Raji (cell line): ENCODE measurements around the gene CELA2A.

Experiments
- POLR2A ChIP-seq: IDR thresholded peaks from 2 replicates; pipeline ENCODE4 v1.6.1; 2011; ENCODE audit warnings: low read depth, low read length, control low read depth; ENCODE audit not compliant: insufficient read depth

CELA2A gene

DNA sequence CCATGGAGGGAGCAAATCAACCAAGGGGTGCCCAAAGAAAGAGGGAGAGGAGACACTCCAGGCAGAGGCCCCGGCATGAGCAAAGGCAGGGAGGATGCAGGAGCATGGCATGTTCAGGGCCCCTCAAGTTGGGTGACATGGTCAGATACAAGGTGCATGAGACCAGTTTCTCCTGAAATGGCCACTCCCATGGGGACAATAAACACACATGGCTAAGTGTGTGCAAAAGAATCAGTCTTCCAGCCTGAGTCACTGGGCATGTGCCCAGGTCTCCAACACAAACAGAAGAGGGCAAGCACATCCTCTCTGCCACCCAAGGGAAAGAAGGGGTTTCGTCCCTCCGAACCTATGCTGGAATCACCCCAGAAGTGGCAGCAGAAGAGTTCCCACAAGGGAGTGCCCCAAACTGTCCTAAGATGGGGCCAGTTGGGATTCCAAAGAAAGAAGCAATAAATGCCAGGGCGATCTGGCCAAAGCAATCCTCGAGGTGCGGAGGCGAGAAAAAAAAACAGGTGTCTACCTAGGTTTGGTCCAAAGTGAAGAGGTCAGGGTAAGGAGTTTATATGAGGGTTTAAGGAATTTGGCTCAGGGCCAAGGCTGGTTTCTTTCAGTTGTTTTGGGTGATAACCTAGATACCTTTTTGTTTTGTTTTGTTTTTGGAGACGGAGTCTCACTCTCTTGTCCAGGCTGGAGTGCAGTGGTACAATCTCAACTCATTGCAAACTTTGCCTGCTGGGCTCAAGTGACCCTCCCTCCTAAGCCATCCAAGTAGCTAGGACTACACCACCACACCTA lies 54.3 kb downstream of the CELA2A start:
- no peak for TF ChIP-seq POLR2A

DNA sequence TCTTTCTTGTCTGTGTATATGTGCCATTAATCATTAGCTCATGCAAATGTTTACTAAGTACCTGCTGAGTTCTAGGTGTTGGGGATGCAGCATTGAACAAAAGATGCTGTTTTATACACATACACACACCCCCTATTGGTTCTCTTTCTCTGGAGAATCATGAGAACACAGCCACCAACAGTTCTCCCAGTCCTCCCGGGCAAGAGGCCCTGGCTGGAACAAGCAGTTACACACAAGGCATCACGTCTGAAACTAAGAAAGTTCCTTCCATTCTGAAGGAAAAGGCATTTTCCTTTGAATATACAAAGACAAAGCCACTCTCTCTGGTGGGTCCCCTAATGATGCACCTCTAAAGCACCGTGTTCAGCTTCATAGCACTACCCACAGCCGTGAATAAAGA lies 56.7 kb downstream of the CELA2A start:
- no peak for TF ChIP-seq POLR2A

DNA sequence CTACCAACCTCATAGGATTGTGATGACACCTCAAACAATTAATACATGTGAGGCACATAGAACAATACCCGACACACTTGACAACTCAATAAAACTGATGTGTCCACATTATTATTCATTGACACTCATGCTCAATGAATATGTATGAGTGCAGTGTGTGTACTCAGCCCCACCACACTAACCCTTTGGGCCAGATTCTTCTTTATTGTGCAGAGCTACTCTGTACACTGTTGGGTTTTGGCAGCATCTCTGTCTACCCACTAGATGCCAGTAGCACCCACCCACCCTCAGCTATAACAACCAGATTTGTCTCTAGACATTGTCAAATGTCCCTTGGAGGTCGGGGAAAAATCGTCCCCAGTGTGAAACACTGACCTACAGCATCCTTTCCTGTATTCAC lies 57.4 kb downstream of the CELA2A start:
- TF ChIP-seq POLR2A = no peak

DNA sequence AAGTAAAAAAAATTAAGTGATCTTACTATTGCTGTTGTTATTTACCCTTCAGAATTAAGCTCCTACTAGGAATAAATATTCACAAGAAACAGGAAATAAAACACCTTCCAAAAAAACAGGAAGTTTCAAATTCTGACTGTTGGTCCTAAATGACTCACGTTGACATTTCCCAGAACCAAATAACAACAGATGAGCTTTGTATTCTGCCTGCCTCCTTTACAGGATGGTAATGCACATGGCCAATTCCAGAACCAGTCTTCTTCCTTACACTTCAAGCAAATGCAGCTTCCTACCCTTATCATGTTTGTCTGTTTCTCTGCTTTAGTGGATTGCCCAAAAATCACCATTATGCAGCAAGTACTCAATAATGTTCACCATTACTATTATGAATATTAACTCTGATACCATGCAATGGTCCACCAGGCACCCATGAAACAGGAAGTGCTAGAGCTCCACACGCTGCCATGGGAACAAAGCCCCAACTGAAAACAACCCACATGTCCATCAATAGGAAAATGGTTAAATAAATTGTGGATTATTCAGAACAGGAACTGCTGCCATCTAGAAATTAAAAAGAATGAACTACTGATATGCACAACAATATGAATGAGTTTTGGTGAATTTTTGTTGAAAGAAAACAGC lies 58.6 kb downstream of the CELA2A start:
- no peak for TF ChIP-seq POLR2A

DNA sequence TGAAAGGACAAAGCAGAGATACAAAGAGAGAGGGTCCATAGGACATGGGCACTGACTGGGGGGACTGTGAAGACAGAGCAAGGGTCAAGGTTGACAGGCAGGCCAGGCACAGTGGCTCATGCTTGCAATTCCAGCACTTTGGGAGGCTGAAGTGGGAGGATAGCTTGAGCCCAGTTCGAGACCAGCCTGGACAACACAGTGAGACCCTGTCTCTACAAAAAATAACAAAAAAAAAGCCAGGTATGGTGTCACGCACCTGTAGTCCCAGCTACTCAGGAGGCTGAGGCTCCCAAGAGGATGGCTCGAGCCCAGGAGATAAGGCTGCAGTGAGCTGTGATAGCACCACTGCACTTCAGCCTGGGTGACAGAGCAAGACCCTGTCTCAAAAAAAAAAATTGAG lies 63.1 kb downstream of the CELA2A start:
- no peak for TF ChIP-seq POLR2A
